Neural progenitor cell (in vitro differentiated cells): Measurements from ENCODE around the gene RNF217.

Experiments
- EZH2 ChIP-seq: fragments of 200-600 bp; sonication (generic); IDR thresholded peaks from 2 replicates; pipeline ENCODE4 v1.6.1; 2017; ENCODE audit warnings: antibody characterized with exemption, mild to moderate bottlenecking, moderate library complexity
- TF ChIP-seq, protein P1 (sequence below): fragments of 200-600 bp; sonication (generic); IDR thresholded peaks from 2 replicates; pipeline ENCODE4 v1.5.1; 2017; ENCODE audit warnings: antibody characterized with exemption, mild to moderate bottlenecking

DNA sequence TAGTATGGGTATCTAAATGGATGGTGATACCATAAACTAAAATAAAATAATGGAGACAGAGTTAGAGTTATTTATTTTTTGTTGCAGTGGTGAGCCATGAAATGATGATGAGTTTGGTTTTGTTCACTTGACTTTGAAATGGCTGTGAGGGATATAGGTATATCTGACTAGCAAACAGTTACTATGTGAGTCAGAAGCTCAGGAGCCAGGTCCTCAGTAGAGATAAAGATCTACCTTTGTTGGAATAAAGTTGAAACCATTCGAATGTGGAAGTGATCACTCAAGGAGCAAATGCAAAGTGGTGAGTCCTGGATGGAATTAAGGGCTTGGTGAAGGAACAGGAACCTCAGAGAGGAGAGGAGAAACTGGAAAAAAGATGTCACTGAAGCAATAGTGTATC lies 105.3 kb downstream of the RNF217 start:
- TF ChIP-seq, protein P1, sequence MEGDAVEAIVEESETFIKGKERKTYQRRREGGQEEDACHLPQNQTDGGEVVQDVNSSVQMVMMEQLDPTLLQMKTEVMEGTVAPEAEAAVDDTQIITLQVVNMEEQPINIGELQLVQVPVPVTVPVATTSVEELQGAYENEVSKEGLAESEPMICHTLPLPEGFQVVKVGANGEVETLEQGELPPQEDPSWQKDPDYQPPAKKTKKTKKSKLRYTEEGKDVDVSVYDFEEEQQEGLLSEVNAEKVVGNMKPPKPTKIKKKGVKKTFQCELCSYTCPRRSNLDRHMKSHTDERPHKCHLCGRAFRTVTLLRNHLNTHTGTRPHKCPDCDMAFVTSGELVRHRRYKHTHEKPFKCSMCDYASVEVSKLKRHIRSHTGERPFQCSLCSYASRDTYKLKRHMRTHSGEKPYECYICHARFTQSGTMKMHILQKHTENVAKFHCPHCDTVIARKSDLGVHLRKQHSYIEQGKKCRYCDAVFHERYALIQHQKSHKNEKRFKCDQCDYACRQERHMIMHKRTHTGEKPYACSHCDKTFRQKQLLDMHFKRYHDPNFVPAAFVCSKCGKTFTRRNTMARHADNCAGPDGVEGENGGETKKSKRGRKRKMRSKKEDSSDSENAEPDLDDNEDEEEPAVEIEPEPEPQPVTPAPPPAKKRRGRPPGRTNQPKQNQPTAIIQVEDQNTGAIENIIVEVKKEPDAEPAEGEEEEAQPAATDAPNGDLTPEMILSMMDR = no peak
- TF ChIP-seq EZH2 = no peak
